Activated CD4-positive, alpha-beta memory T cell treated with anti-CD3 and anti-CD28 coated beads, Interleukin-2, amount 10 ng/mL, durations not matched to agents 7 days and 5 days (primary cell): ENCODE measurements around the gene OR4S2. TPM values are rescaled to one million over a fixed set of nuclear protein-coding genes. Genes with fewer than 3 reads are reported as not detected.

Experiments used
- CTCF ChIA-PET: fragments of 350-600 bp; sonication (Branson Sonifier 250); formaldehyde crosslinking; loops from one replicate; lab custom pipeline; 2021; ENCODE audit warnings: antibody characterized with exemption, inconsistent platforms; lab: Charles Lee
- POLR2A ChIA-PET: fragments of 350-600 bp; sonication (Branson Sonifier 250); formaldehyde crosslinking; loops from one replicate; lab custom pipeline; 2021; ENCODE audit warnings: antibody characterized with exemption; lab: Charles Lee
- DNase-seq: peaks from one replicate; pipeline ENCODE4 v3.0.0-alpha.2; 2020
- H3K27ac Mint-ChIP-seq: one replicate; pipeline ENCODE4 v1.8.0; 2021; ENCODE audit warnings: mild to moderate bottlenecking, mixed read lengths
- H3K27me3 Mint-ChIP-seq: one replicate; pipeline ENCODE4 v1.8.0; 2021; ENCODE audit warnings: mixed read lengths
- H3K36me3 Mint-ChIP-seq: one replicate; pipeline ENCODE4 v1.8.0; 2021; ENCODE audit warnings: low read depth, mixed read lengths
- H3K4me1 Mint-ChIP-seq: one replicate; pipeline ENCODE4 v1.8.0; 2021; ENCODE audit warnings: mixed read lengths
- H3K4me3 Mint-ChIP-seq: one replicate; pipeline ENCODE4 v1.8.0; 2021; ENCODE audit warnings: mild to moderate bottlenecking, mixed read lengths
- H3K9me3 Mint-ChIP-seq: one replicate; pipeline ENCODE4 v1.8.0; 2021; ENCODE audit warnings: mixed read lengths
- total RNA-seq, 2 experiments: library from RNA; stranded (reverse); gene quantifications; one replicate each; pipeline ENCODE4 v1.2.3, GENCODE V29; 2021

OR4S2 gene
- total RNA-seq, result not detected

GRCh38 chr11:55648027-55648426 lies at the start of gene OR4S2:
Gene OR4S2 (plus strand): TSS chr11:55648327. CDS start chr11:55650904, 2,577 bp downstream.
- H3K27me3 Mint-ChIP-seq, result no peaks in the 10 kb centered on the region
- no peak within 1 kb of the TSS for H3K4me3 Mint-ChIP-seq
- CTCF ChIA-PET, result no interaction called here
- H3K36me3 Mint-ChIP-seq, result no peaks in the 10 kb centered on the region
- H3K27ac Mint-ChIP-seq, result no peak within 1 kb of the TSS
- no peak for DNase-seq
- H3K4me1 Mint-ChIP-seq, result no peaks in the 10 kb centered on the region
- peaks cover 22% of the 10 kb centered on the region for H3K9me3 Mint-ChIP-seq
- POLR2A ChIA-PET, result no interaction called here

- ChIA-PET CTCF (no interaction called here), POLR2A (no interaction called here)
- DNase-seq, result no peak
- H3K27ac Mint-ChIP-seq, result no peak within 1 kb of the TSS
- no peak within 1 kb of the TSS for H3K4me3 Mint-ChIP-seq
- H3K9me3 Mint-ChIP-seq, result peaks cover 14% of the 10 kb centered on the region
- no peaks in the 10 kb centered on the region for H3K27me3 Mint-ChIP-seq
- no peaks in the 10 kb centered on the region for H3K36me3 Mint-ChIP-seq
- no peaks in the 10 kb centered on the region for H3K4me1 Mint-ChIP-seq
Measured at GRCh38 chr11:55607545-55607944, 40.6 kb upstream of the OR4S2 start, which contains the start of gene OR4C11. Gene OR4C11 (minus strand): TSS chr11:55607645. CDS start chr11:55604373, 3,272 bp downstream.

- H3K36me3 Mint-ChIP-seq, result no peaks in the 10 kb centered on the region
- H3K9me3 Mint-ChIP-seq, result peaks cover 43% of the 10 kb centered on the region
- ChIA-PET POLR2A (no interaction called here), CTCF (no interaction called here)
- H3K27ac Mint-ChIP-seq, result no peak overlapping the region
- H3K27me3 Mint-ChIP-seq, result no peaks in the 10 kb centered on the region
- H3K4me1 Mint-ChIP-seq, result no peaks in the 10 kb centered on the region
- DNase-seq, result no peak
- no peak overlapping the region for H3K4me3 Mint-ChIP-seq
Measured at GRCh38 chr11:55624531-55624930, 23.6 kb upstream of the OR4S2 start.

- ChIA-PET POLR2A (no interaction called here), CTCF (no interaction called here)
- no peaks in the 10 kb centered on the region for H3K27me3 Mint-ChIP-seq
- no peak within 1 kb of the TSS for H3K4me3 Mint-ChIP-seq
- H3K27ac Mint-ChIP-seq, result no peak within 1 kb of the TSS
- no peaks in the 10 kb centered on the region for H3K4me1 Mint-ChIP-seq
- H3K36me3 Mint-ChIP-seq, result no peaks in the 10 kb centered on the region
- H3K9me3 Mint-ChIP-seq, result peaks cover 8% of the 10 kb centered on the region
- DNase-seq, result no peak
Measured at GRCh38 chr11:55634813-55635212, 13.3 kb upstream of the OR4S2 start, which contains the start of gene OR4P4. Gene OR4P4 (plus strand): TSS chr11:55635113.

- Mint-ChIP-seq H3K4me3 (no peak overlapping the region), H3K27me3 (no peaks in the 10 kb centered on the region), H3K4me1 (no peaks in the 10 kb centered on the region), H3K36me3 (no peaks in the 10 kb centered on the region), H3K27ac (no peak overlapping the region), H3K9me3 (peaks cover 19% of the 10 kb centered on the region)
- CTCF ChIA-PET, result no interaction called here
- POLR2A ChIA-PET, result no interaction called here
- no peak for DNase-seq
Measured at GRCh38 chr11:55652560-55652959, 4.4 kb downstream of the OR4S2 start.

GRCh38 chr11:55655096-55655495 lies 7.0 kb downstream of the OR4S2 start:
- CTCF ChIA-PET, result no interaction called here
- no peaks in the 10 kb centered on the region for H3K4me1 Mint-ChIP-seq
- no peaks in the 10 kb centered on the region for H3K27me3 Mint-ChIP-seq
- DNase-seq, result no peak
- peaks cover 13% of the 10 kb centered on the region for H3K9me3 Mint-ChIP-seq
- H3K27ac Mint-ChIP-seq, result no peak overlapping the region
- POLR2A ChIA-PET, result no interaction called here
- no peaks in the 10 kb centered on the region for H3K36me3 Mint-ChIP-seq
- no peak overlapping the region for H3K4me3 Mint-ChIP-seq

- ChIA-PET POLR2A (no interaction called here), CTCF (no interaction called here)
- no peak overlapping the region for H3K4me3 Mint-ChIP-seq
- H3K9me3 Mint-ChIP-seq, result peaks cover 17% of the 10 kb centered on the region
- no peaks in the 10 kb centered on the region for H3K4me1 Mint-ChIP-seq
- H3K27me3 Mint-ChIP-seq, result no peaks in the 10 kb centered on the region
- H3K36me3 Mint-ChIP-seq, result no peaks in the 10 kb centered on the region
- no peak overlapping the region for H3K27ac Mint-ChIP-seq
- no peak for DNase-seq
Measured at GRCh38 chr11:55658031-55658573, 10.0 kb downstream of the OR4S2 start.

- CTCF ChIA-PET, result no interaction called here
- H3K27ac Mint-ChIP-seq, result no peak overlapping the region
- H3K4me3 Mint-ChIP-seq, result no peak overlapping the region
- no peaks in the 10 kb centered on the region for H3K4me1 Mint-ChIP-seq
- H3K9me3 Mint-ChIP-seq, result peaks cover 17% of the 10 kb centered on the region
- POLR2A ChIA-PET, result no interaction called here
- no peak for DNase-seq
- H3K36me3 Mint-ChIP-seq, result no peaks in the 10 kb centered on the region
- H3K27me3 Mint-ChIP-seq, result no peaks in the 10 kb centered on the region
Measured at GRCh38 chr11:55658608-55659007, 10.5 kb downstream of the OR4S2 start.

GRCh38 chr11:55661901-55662300 lies 13.8 kb downstream of the OR4S2 start, which contains the start of gene OR4C6:
Gene OR4C6 (plus strand): TSS chr11:55662201. CDS start chr11:55665167, 2,966 bp downstream.
- Mint-ChIP-seq H3K27ac (no peak within 1 kb of the TSS), H3K36me3 (no peaks in the 10 kb centered on the region), H3K27me3 (no peaks in the 10 kb centered on the region), H3K4me3 (no peak within 1 kb of the TSS), H3K4me1 (no peaks in the 10 kb centered on the region), H3K9me3 (peaks cover 11% of the 10 kb centered on the region)
- ChIA-PET CTCF (no interaction called here), POLR2A (no interaction called here)
- no peak for DNase-seq

GRCh38 chr11:55669376-55669775 lies 21.2 kb downstream of the OR4S2 start:
- no peaks in the 10 kb centered on the region for H3K4me1 Mint-ChIP-seq
- no peak for DNase-seq
- H3K4me3 Mint-ChIP-seq, result no peak overlapping the region
- ChIA-PET POLR2A (no interaction called here), CTCF (no interaction called here)
- no peak overlapping the region for H3K27ac Mint-ChIP-seq
- H3K36me3 Mint-ChIP-seq, result no peaks in the 10 kb centered on the region
- H3K9me3 Mint-ChIP-seq, result peaks cover 9% of the 10 kb centered on the region
- H3K27me3 Mint-ChIP-seq, result no peaks in the 10 kb centered on the region

GRCh38 chr11:55673860-55674259 lies 25.7 kb downstream of the OR4S2 start:
- Mint-ChIP-seq H3K36me3 (no peaks in the 10 kb centered on the region), H3K9me3 (peaks cover 2% of the 10 kb centered on the region), H3K27ac (no peak overlapping the region), H3K4me3 (no peak overlapping the region), H3K27me3 (no peaks in the 10 kb centered on the region), H3K4me1 (no peaks in the 10 kb centered on the region)
- DNase-seq, result no peak
- CTCF ChIA-PET, result no interaction called here
- POLR2A ChIA-PET, result no interaction called here

- POLR2A ChIA-PET, result no interaction called here
- peaks cover 15% of the 10 kb centered on the region for H3K9me3 Mint-ChIP-seq
- no peak overlapping the region for H3K27ac Mint-ChIP-seq
- no peak for DNase-seq
- H3K36me3 Mint-ChIP-seq, result no peaks in the 10 kb centered on the region
- no peaks in the 10 kb centered on the region for H3K27me3 Mint-ChIP-seq
- H3K4me1 Mint-ChIP-seq, result no peaks in the 10 kb centered on the region
- H3K4me3 Mint-ChIP-seq, result no peak overlapping the region
- CTCF ChIA-PET, result no interaction called here
Measured at GRCh38 chr11:55697817-55698216, 49.7 kb downstream of the OR4S2 start.

- ChIA-PET CTCF (no interaction called here), POLR2A (no interaction called here)
- no peak overlapping the region for H3K4me3 Mint-ChIP-seq
- no peaks in the 10 kb centered on the region for H3K36me3 Mint-ChIP-seq
- no peaks in the 10 kb centered on the region for H3K4me1 Mint-ChIP-seq
- DNase-seq, result no peak
- peaks cover 13% of the 10 kb centered on the region for H3K9me3 Mint-ChIP-seq
- H3K27me3 Mint-ChIP-seq, result no peaks in the 10 kb centered on the region
- H3K27ac Mint-ChIP-seq, result no peak overlapping the region
Measured at GRCh38 chr11:55701429-55701828, 53.3 kb downstream of the OR4S2 start.
